SK-N-SH (cell line): ENCODE measurements around the gene EIF3C.
"Not testable (repeated sequence)": the region's sequence is repeated elsewhere in the genome, so short reads cannot be mapped to it uniquely, and the experiment has no call there.

Experiments
- NRF1 ChIP-seq: IDR thresholded peaks from 2 replicates; pipeline ENCODE4 v1.6.1; 2012; ENCODE audit warnings: low read depth, mild to moderate bottlenecking, low read length
- POLR2AphosphoS5 ChIP-seq: IDR thresholded peaks from 2 replicates; pipeline ENCODE4 v1.6.1; 2012; ENCODE audit warnings: low read depth, low read length
- RAD21 ChIP-seq: IDR thresholded peaks from 2 replicates; pipeline ENCODE4 v1.6.1; 2012; ENCODE audit warnings: mild to moderate bottlenecking, low read length
- TEAD4 ChIP-seq: IDR thresholded peaks from 2 replicates; pipeline ENCODE4 v1.4.0; 2012; ENCODE audit warnings: mild to moderate bottlenecking, borderline replicate concordance; ENCODE audit not compliant: insufficient read depth
- YY1 ChIP-seq: IDR thresholded peaks from 2 replicates; pipeline ENCODE4 v1.4.0; 2012; ENCODE audit warnings: low read depth, mild to moderate bottlenecking
- TF ChIP-seq, protein P1 (sequence below): fragments of 200-600 bp; sonication (generic); IDR thresholded peaks from 2 replicates; pipeline ENCODE4 v1.6.1; 2017; ENCODE audit warnings: antibody characterized with exemption, mild to moderate bottlenecking, moderate library complexity
- TF ChIP-seq, protein P2 (sequence below): IDR thresholded peaks from 2 replicates; pipeline ENCODE4 v1.4.0; 2012; ENCODE audit warnings: low read depth, borderline replicate concordance

DNA sequence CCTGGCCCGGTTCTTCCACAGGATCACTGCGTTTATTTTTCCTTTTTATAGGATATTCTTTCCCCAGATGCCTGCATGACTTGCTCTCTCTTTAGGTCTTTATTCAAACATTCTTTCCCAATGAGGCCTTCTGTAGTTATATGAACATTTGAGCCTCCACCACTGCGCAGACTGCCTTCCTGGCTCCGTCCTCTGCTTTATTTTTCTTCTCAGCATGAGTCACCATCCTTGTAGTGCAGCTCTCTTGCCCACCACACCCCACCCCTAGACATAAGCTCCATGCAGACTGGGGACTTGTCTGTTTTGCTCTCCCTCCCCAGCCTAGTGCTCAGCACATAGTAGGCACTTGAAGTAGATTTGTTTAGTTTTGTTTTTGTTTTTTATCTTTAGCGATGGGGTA lies 20.0 kb downstream of the EIF3C start:
- TF ChIP-seq, protein P1, sequence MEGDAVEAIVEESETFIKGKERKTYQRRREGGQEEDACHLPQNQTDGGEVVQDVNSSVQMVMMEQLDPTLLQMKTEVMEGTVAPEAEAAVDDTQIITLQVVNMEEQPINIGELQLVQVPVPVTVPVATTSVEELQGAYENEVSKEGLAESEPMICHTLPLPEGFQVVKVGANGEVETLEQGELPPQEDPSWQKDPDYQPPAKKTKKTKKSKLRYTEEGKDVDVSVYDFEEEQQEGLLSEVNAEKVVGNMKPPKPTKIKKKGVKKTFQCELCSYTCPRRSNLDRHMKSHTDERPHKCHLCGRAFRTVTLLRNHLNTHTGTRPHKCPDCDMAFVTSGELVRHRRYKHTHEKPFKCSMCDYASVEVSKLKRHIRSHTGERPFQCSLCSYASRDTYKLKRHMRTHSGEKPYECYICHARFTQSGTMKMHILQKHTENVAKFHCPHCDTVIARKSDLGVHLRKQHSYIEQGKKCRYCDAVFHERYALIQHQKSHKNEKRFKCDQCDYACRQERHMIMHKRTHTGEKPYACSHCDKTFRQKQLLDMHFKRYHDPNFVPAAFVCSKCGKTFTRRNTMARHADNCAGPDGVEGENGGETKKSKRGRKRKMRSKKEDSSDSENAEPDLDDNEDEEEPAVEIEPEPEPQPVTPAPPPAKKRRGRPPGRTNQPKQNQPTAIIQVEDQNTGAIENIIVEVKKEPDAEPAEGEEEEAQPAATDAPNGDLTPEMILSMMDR, result not testable (repeated sequence)
- not testable (repeated sequence) for TF ChIP-seq TEAD4, NRF1, YY1, RAD21, POLR2AphosphoS5
- TF ChIP-seq, protein P2, sequence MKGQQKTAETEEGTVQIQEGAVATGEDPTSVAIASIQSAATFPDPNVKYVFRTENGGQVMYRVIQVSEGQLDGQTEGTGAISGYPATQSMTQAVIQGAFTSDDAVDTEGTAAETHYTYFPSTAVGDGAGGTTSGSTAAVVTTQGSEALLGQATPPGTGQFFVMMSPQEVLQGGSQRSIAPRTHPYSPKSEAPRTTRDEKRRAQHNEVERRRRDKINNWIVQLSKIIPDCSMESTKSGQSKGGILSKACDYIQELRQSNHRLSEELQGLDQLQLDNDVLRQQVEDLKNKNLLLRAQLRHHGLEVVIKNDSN, result not testable (repeated sequence)
